LoVo (cell line): ENCODE results near the gene PID1.

ENCODE experiments used
- DNase-seq: peaks from one replicate; pipeline ENCODE4 v3.0.0-alpha.2; 2016; ENCODE audit warnings: low spot score

The PID1 gene

GRCh38 chr2:229261076-229261475, 10.0 kb downstream of the PID1 start:
- no peak for DNase-seq

GRCh38 chr2:229257985-229258384, 13.1 kb downstream of the PID1 start:
- no peak for DNase-seq

- no peak for DNase-seq
Observed at GRCh38 chr2:229256376-229256775, 14.7 kb downstream of the PID1 start.

- DNase-seq, result no peak
Observed at GRCh38 chr2:229254206-229254605, 16.9 kb downstream of the PID1 start.

- no peak for DNase-seq
Observed at GRCh38 chr2:229252996-229253395, 18.1 kb downstream of the PID1 start.

- no peak for DNase-seq
Observed at GRCh38 chr2:229252280-229252679, 18.8 kb downstream of the PID1 start.

- DNase-seq, result no peak
Observed at GRCh38 chr2:229249536-229249935, 21.6 kb downstream of the PID1 start.

GRCh38 chr2:229246334-229246733, 24.8 kb downstream of the PID1 start:
- DNase-seq, result no peak

- DNase-seq, result no peak
Observed at GRCh38 chr2:229244975-229245374, 26.1 kb downstream of the PID1 start.

- DNase-seq, result no peak
Observed at GRCh38 chr2:229243890-229244560, 27.1 kb downstream of the PID1 start.

- no peak for DNase-seq
Observed at GRCh38 chr2:229240984-229241491, 30.0 kb downstream of the PID1 start.

- DNase-seq, result no peak
Observed at GRCh38 chr2:229239021-229239420, 32.1 kb downstream of the PID1 start.

GRCh38 chr2:229237270-229237669, 33.8 kb downstream of the PID1 start:
- no peak for DNase-seq

- DNase-seq, result no peak
Observed at GRCh38 chr2:229235131-229235914, 35.8 kb downstream of the PID1 start.

- DNase-seq, result no peak
Observed at GRCh38 chr2:229231885-229232284, 39.2 kb downstream of the PID1 start.

- no peak for DNase-seq
Observed at GRCh38 chr2:229231328-229231868, 39.7 kb downstream of the PID1 start.

GRCh38 chr2:229230911-229231310, 40.2 kb downstream of the PID1 start:
- no peak for DNase-seq

- DNase-seq, result no peak
Observed at GRCh38 chr2:229230256-229230655, 40.8 kb downstream of the PID1 start.

- DNase-seq, result no peak
Observed at GRCh38 chr2:229226382-229226781, 44.7 kb downstream of the PID1 start.

- DNase-seq, result no peak
Observed at GRCh38 chr2:229223107-229223506, 48.0 kb downstream of the PID1 start.

- DNase-seq, result no peak
Observed at GRCh38 chr2:229221641-229222040, 49.4 kb downstream of the PID1 start.

GRCh38 chr2:229220254-229220653, 50.8 kb downstream of the PID1 start:
- DNase-seq, result no peak

- DNase-seq, result no peak
Observed at GRCh38 chr2:229218329-229218921, 52.7 kb downstream of the PID1 start.
